H54 (cell line): ENCODE measurements around the gene GAB1.

Source experiments
- DNase-seq: peaks from one replicate; pipeline ENCODE4 v3.0.0; 2011; ENCODE audit warnings: low spot score, mixed read lengths; ENCODE audit not compliant: insufficient read length
- FAIRE-seq: peaks from 3 replicates; lab custom pipeline; 2011; peaks lifted over from hg19 to GRCh38; lab: Jason Lieb, UNC
- POLR2A ChIP-seq: IDR thresholded peaks from 2 replicates; pipeline ENCODE4 v1.6.1; 2011; ENCODE audit warnings: low read depth, mild to moderate bottlenecking, low read length

GAB1 gene

DNA sequence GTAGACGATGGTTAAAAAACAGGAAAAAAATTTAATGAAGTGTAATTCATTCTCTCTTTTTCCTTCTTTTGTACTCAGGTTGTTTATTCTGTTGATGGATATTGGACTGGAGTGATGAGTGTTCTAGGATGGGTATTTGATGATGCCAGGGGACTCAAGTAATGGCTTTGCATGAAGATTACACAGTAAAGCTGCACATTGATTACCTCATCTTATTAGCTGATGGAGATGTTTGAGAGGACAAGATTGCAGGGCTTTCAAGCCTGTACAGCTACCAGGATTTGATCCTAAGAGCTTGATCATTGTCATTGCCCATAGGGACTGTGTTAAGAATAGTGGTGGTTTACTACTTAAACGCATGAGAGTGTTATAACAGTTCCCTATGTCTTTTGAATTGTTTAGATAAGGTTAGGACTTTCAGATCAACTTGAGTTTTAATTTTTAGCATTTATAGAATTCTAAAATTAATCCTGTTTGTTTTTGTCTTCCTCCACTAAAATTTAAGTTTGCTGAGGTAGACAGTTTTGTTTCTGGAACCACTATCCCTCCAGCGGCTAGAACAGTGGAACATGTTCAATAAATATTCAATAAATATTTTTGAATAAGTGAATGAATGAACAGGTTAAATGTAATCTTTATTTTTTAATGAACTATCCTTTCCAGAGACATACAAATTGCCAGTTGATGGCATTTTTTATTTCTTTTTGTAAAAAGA lies 58.2 kb downstream of the GAB1 start:
- FAIRE-seq (no peak), DNase-seq (no peak)
- TF ChIP-seq POLR2A, result no peak

DNA sequence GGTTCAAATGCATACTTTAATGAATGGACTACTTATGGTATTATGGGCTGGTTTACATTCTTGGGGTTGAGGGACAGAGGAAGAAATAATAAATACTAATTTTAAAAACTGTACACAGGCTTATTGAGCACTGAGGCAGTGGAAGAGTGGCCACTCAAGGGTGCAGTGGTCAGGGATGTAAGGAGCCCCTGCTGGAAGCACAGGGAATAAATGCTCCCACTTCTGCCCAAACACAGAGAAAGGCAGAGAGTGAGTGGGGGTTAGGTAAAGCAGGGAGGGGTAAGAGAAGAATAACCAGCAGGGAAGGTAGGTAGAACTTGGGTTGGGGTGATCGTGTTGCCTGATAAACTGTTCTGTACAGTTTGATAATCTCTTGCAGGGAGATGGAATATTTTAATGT lies 60.0 kb downstream of the GAB1 start:
- TF ChIP-seq POLR2A, result no peak
- FAIRE-seq (no peak), DNase-seq (no peak)

DNA sequence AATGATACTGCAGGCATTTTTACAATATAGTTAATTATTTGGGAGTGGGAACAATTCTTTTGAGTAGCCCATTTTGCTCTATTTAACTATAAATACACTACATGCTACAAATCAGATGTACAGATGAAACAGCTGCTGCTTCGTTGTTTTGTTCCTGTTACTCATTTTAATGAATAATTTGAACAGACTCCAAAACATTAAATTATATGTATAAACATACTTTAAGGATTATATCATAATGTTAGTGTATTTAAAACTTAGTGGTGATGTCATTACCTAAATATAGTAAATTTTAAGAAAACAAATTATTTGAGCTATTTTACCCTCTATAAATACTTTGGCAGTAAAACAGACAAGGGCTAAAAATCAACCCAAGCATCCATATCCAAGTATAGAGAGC lies 60.7 kb downstream of the GAB1 start:
- no peak for TF ChIP-seq POLR2A
- no peak for DNase-seq
- no peak for FAIRE-seq

DNA sequence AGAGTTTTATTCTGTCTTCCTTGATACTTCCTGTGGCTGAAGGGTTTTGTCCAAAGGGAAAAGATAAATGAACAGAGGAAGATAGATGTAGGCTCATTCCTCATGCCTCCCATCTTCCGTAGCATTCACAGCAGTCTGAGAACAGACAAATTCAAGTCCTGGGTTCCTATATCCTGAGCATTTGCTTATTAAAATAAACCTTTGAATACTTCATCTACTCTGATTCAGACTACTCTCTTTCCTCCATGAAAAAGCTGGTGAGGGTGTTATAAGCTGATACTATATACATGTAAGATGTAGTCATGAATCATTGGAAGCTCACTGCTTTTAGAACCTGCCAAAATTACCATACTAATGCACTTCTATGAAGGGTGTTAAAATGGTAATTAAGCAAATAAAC lies 61.2 kb downstream of the GAB1 start:
- FAIRE-seq (no peak), DNase-seq (no peak)
- no peak for TF ChIP-seq POLR2A

DNA sequence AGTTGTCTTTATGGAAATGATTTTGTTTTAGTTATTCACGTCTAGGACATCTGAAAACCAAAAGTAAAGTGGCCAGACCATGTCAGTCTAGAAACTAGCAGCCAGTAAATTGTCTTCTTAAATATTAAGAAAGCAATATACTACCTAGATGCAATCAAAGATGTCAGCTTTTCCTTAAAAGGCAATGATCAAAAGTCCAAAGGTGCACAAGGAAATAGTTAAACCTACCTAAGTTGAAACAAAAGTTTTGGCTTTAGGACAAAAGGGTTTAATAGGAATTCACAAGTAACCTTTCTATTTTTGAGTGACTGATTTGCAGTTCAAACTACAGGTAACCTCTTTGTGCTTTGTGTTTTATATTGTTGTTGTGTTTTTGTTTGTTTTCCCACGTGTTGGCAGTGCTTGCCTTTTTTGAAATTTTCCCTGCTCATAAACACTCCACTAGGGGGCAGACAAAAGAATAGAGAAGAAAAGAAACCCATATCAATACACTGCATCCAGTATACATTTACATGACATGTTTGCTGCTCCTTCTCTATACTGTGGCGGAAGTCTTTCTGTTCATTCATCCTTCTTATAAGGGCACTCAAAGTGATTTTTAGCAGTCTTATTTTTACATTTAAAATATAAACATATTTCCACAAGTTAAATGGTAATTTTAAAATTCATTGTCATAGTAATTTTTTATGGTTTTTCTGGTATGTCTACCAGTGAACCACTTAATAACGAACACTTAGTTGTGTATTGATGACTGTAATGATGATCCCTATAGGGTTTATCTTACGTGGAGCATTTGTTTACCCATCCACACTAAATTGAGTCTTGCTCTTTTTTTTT lies 62.7 kb downstream of the GAB1 start:
- FAIRE-seq, result no peak
- DNase-seq, result no peak
- TF ChIP-seq POLR2A, result no peak

DNA sequence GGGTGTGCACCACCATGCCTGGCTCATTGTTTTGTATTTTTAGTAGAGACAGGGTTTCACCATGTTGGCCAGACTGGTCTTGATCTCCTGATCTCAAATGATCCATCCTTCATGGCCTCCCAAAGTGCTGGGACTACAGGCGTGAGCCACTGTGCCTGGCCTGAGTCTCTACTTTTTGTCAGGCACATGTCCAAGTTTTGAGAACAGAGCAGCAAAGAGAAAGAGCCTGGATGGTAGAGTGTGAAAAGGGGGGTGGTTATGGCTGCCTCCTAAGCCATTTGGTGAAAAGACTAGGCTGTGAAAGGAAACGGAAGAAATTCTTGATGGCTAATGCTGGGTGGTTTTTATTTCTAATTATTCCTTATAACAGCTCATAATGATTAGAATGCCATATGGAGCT lies 63.4 kb downstream of the GAB1 start:
- no peak for TF ChIP-seq POLR2A

DNA sequence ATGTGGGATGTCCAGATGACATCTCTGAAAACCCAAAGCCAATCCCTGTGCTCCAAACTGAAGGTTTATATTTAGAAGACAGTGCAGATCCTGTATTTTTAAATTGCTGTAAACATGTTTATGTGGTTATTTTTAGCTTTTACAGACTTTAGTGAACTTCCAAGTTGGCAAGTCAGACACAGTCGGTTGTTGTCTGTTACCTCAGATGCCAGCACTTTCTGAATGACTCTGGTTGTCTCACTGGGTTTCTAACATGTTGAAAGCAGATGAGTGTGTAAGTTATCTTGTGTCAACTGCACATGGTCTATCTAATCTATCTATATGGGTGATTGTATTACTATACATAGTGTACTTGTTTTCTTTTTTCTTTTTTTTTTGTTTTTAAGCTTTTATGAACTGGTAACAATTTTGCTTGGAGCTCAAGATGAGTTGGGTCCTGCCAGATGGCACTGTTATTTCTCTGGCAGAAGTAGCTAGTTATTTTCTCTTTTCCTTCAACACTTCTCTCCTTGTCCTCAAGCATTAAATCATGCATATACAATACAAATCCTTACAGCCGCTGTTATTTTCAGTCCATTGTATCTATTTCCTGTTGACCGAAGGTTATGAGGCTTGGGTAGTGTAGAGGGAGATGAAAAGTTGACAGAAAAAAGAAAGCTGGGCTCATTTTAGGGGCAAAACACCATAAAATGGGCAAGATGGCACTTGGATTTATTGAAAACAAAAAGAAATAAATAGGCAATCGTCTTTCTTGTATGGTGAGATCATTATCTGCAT lies 66.3 kb downstream of the GAB1 start:
- FAIRE-seq (no peak), DNase-seq (no peak)
- no peak for TF ChIP-seq POLR2A

More for the DNA sequence above, 63.4 kb downstream of the GAB1 start:
- FAIRE-seq, result no peak
- DNase-seq, result no peak

DNA sequence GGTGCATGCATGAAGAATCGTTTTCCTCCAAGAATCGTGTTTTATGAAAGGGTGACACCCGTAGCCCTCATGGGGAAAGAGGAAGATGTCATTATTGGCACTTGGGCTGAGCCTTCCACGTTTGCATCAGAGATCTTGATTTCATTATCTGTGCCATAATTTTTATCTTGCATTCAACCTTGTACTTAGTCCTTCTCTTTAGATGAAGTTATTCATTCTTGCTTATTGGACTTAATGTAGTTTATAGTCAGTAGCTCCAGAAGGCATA lies 66.8 kb downstream of the GAB1 start:
- TF ChIP-seq POLR2A, result no peak
- no peak for FAIRE-seq
- no peak for DNase-seq

DNA sequence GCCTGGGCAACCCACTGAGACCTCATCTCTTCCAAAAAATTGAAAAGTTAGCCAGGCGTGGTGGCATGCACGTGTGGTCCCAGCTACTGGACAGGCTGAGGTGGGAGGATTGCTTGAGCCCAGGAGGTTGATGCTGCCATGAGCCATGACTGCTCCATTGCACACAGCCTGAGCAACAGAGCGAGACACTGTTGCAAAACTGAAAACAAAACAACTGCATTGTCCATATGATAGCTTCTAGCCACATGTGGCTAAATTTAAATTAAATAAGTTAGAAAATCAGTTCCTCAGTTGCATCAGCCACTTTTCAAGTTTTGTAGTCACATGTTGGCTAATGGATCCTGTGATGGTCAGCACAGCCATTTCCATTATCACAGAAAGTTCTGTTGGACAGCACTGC lies 67.9 kb downstream of the GAB1 start:
- DNase-seq, result no peak
- no peak for TF ChIP-seq POLR2A
- no peak for FAIRE-seq

DNA sequence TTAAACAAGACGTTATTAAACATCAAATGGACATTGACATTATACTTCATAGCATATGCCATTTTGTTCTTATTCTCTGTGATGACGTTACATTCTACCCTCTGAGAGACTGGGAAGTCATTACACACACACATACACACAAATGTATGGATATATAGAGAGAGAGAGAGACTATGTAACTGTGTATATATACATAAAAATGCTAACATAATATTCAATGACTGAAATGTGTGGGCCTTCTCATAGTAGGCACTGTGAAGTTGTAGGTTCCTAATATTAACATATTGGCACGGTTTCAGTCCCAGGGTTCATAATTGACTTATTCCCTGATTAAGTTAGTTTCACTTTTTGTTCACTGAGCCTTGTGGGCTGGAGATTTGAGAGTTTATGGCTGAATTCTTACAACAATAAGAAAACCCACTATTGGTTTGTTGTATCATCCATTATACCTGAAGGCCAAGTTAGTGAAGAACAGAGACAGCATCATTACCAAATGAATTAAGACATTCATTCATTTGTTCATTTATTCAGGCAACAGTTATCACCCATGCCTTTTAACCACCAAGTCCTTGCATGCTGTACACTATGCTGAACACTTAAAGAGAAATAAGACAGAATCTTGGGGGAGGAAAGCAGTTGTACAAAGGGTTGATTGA lies 68.5 kb downstream of the GAB1 start:
- no peak for TF ChIP-seq POLR2A
- FAIRE-seq, result no peak

DNA sequence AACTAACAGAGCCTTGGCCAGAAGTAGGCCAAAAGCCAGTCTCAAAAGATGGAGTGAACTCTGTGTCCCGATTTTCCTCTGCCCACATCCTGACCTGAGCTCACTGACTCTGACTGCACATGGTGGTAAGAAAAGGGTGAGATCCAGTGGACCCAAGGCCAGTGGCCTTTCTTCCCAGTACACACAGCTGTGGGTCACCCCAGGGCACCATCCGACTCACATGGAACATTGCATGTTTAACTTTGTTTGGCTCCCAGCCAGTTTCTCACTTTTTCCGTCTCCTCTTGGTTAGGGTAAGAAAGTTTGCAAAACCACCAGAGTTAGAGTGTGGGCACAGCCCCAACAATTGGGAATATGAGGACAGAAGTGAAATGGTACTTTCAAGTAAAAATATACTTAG lies 69.8 kb downstream of the GAB1 start:
- FAIRE-seq, result no peak
- no peak for TF ChIP-seq POLR2A
- DNase-seq, result no peak

More for the DNA sequence above, 68.5 kb downstream of the GAB1 start:
- no peak for DNase-seq

DNA sequence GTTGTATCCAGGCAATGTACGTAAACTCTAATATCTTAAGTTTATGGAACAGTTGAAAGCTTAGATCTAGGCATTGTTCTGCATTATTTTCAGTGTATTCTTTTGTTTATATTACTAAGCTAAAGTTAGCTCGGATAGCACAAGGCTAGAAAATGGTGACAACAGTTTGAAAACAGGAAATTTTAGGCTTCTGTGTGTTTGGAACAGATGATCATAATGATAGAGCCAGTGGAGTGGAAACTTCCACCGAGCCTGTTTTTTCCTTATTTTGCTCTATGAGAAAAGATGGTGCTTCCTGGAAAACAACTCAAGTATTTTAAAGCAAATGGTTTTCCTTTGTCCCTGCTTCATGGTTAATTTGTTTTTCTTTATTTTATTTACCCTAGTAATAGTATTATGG lies 70.8 kb downstream of the GAB1 start:
- no peak for TF ChIP-seq POLR2A
- DNase-seq (no peak), FAIRE-seq (no peak)

DNA sequence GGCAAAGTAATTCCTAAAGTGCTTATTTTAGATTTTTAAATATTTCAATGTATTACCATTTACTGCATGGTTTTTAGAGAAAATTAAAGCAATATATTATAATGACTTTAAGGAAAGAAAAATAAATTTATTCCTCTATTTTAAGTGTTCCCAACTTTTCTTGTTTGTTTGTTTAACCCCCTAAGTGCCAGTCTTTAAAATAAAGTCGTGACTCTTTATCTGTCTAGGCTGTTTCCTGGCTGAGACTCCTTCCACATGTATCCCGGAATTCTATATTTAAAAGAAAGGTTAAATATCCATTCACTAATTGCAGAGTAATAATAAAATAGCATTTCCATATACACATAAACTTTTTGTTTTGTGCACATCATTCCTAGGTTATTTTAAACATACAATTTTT lies 71.2 kb downstream of the GAB1 start:
- TF ChIP-seq POLR2A, result no peak
- no peak for FAIRE-seq
- DNase-seq, result no peak

DNA sequence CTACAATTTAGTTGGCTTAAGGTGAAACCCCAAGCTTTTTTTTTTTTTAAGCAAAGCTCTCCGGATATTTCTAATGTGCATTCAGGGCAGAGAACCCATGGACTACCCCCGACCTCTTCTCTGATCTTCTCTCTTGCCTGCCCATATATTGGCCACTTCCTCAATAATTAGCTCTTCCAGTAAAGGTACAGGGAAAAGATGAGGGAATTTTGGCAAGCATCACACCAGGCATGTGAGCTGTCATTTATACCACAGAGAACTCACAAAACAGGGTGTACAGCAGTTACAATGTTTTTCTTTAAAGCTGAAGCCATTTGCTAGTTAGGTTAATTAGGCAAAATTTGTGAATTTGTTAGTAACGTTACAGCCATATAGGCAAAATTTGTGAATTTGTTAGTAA lies 73.3 kb downstream of the GAB1 start:
- no peak for TF ChIP-seq POLR2A
- DNase-seq (no peak), FAIRE-seq (no peak)
